ENCODE results near the gene EXOC4. TPM values are rescaled to one million over a fixed set of nuclear protein-coding genes. Genes with fewer than 3 reads are reported as not detected.
"Not testable (repeated sequence)": the region's sequence is repeated elsewhere in the genome, so short reads cannot be mapped to it uniquely, and the experiment has no call there.

EXOC4 gene
- total RNA-seq, 1 donor from 2014 or later = 51.6 TPM

- TF ChIP-seq, protein P1, sequence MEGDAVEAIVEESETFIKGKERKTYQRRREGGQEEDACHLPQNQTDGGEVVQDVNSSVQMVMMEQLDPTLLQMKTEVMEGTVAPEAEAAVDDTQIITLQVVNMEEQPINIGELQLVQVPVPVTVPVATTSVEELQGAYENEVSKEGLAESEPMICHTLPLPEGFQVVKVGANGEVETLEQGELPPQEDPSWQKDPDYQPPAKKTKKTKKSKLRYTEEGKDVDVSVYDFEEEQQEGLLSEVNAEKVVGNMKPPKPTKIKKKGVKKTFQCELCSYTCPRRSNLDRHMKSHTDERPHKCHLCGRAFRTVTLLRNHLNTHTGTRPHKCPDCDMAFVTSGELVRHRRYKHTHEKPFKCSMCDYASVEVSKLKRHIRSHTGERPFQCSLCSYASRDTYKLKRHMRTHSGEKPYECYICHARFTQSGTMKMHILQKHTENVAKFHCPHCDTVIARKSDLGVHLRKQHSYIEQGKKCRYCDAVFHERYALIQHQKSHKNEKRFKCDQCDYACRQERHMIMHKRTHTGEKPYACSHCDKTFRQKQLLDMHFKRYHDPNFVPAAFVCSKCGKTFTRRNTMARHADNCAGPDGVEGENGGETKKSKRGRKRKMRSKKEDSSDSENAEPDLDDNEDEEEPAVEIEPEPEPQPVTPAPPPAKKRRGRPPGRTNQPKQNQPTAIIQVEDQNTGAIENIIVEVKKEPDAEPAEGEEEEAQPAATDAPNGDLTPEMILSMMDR (IDR thresholded peaks at IDR 0.05; ENCODE audit: insufficient read depth, low read length, poor library complexity, severe bottlenecking) = no peak
- no peaks in the 10 kb centered on the region for H3K27me3 ChIP-seq (ENCODE audit: control insufficient read depth, insufficient read depth, low read length)
- no peak for DNase-seq (ENCODE audit: low read depth)
- no peaks in the 10 kb centered on the region for H3K36me3 ChIP-seq (ENCODE audit: control insufficient read depth, insufficient read depth, low read length)
- H3K4me3 ChIP-seq (ENCODE audit: low read depth, low read length) = no peak overlapping the region
Measured at GRCh38 chr7:133980804-133981203, 727.9 kb downstream of the EXOC4 start.

DNA sequence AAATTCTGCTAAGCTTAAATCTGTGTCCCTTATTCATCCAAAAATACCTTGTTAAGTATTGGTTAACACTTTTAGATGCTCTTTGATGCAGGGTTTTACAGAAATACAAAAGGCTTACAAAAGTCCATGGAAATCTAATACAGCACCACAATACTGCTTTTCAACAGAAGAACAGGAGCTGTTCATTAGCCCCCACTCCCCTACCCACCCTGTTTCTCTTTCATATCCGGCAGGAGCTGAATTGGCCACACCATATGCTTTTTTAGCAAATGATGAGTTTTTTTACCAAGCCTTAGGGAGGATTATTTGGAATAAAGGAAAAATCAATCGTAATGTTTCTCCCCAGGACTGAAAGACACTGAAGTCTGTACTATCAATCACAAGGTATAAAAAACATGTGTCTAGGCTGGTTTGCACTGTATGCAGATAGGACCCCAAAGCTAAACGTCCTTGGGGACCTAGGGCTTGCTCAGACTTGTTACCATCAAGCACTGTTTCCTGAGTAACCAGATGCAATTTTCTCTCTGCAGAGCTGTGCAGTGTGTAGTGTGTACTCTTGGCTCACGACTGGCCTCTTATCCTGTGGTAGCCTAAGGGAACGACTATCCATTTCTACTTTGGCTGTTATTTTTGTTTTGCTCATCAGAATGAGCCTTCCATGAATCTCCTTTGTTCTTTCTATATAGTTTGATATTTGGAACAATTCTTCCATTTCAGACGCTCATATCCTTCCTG is 731.0 kb downstream of the EXOC4 start:
- Histone ChIP-seq H3K27me3 (ENCODE audit: control insufficient read depth, insufficient read depth, low read length) (no peaks in the 10 kb centered on the region), H3K36me3 (ENCODE audit: control insufficient read depth, insufficient read depth, low read length) (no peaks in the 10 kb centered on the region), H3K4me3 (ENCODE audit: low read depth, low read length) (no peak overlapping the region)
- no peak for DNase-seq (ENCODE audit: low read depth)
- TF ChIP-seq, protein P1 (IDR thresholded peaks at IDR 0.05; ENCODE audit: insufficient read depth, low read length, poor library complexity, severe bottlenecking) = no peak

- DNase-seq (ENCODE audit: low read depth) = no peak
Measured at GRCh38 chr7:133985300-133985699, 732.4 kb downstream of the EXOC4 start.

GRCh38 chr7:133987582-133987981 is 734.7 kb downstream of the EXOC4 start:
- TF ChIP-seq, protein P1 (IDR thresholded peaks at IDR 0.05; ENCODE audit: insufficient read depth, low read length, poor library complexity, severe bottlenecking) = no peak
- no peaks in the 10 kb centered on the region for H3K36me3 ChIP-seq (ENCODE audit: control insufficient read depth, insufficient read depth, low read length)
- no peak for DNase-seq (ENCODE audit: low read depth)
- H3K4me3 ChIP-seq (ENCODE audit: low read depth, low read length) = no peak overlapping the region
- H3K27me3 ChIP-seq (ENCODE audit: control insufficient read depth, insufficient read depth, low read length) = no peaks in the 10 kb centered on the region

More at GRCh38 chr7:133985300-133985699, 732.4 kb downstream of the EXOC4 start:
- H3K36me3 ChIP-seq (ENCODE audit: control insufficient read depth, insufficient read depth, low read length) = no peaks in the 10 kb centered on the region
- TF ChIP-seq, protein P1 (IDR thresholded peaks at IDR 0.05; ENCODE audit: insufficient read depth, low read length, poor library complexity, severe bottlenecking) = no peak
- H3K27me3 ChIP-seq (ENCODE audit: control insufficient read depth, insufficient read depth, low read length) = no peaks in the 10 kb centered on the region
- no peak overlapping the region for H3K4me3 ChIP-seq (ENCODE audit: low read depth, low read length)

- H3K27me3 ChIP-seq (ENCODE audit: control insufficient read depth, insufficient read depth, low read length) = no peaks in the 10 kb centered on the region
- TF ChIP-seq, protein P1 (IDR thresholded peaks at IDR 0.05; ENCODE audit: insufficient read depth, low read length, poor library complexity, severe bottlenecking) = no peak
- no peak overlapping the region for H3K4me3 ChIP-seq (ENCODE audit: low read depth, low read length)
- H3K36me3 ChIP-seq (ENCODE audit: control insufficient read depth, insufficient read depth, low read length) = no peaks in the 10 kb centered on the region
- DNase-seq (ENCODE audit: low read depth) = no peak
Measured at GRCh38 chr7:133993547-133993946, 740.7 kb downstream of the EXOC4 start.

GRCh38 chr7:133994100-133994499 is 741.2 kb downstream of the EXOC4 start:
- H3K36me3 ChIP-seq (ENCODE audit: control insufficient read depth, insufficient read depth, low read length); H3K4me3 ChIP-seq (ENCODE audit: low read depth, low read length); DNase-seq (ENCODE audit: low read depth); H3K27me3 ChIP-seq (ENCODE audit: control insufficient read depth, insufficient read depth, low read length): not testable (repeated sequence)
